Right lobe of liver (tissue), 6 donors: ENCODE measurements around the gene NKIRAS2. TPM values are rescaled to one million over a fixed set of nuclear protein-coding genes. Genes with fewer than 3 reads are reported as not detected.
A peak's percentile ranks its signal among the peaks of the same experiment; 100 is the strongest.

Source experiments
- ATAC-seq, 4 donors: fragments of 200-7000 bp; cut with Tn5 transposase; one replicate each; pipeline ENCODE4 v1.9.1; 2020; ENCODE audit warnings: mild to moderate bottlenecking in 4 of 4, moderate library complexity in 4 of 4
- DNase-seq, 3 donors: peaks; one replicate each; pipeline ENCODE4 v3.0.0-alpha.2; 2020
- H3K27ac ChIP-seq, 3 donors: fragments of 200-600 bp; one replicate each; pipeline ENCODE4 v1.8.0; 2022
- H3K27me3 ChIP-seq, 2 donors: fragments of 200-600 bp; one replicate each; pipeline ENCODE4 v1.8.0; 2022
- H3K36me3 ChIP-seq, 4 donors: fragments of 200-600 bp; sonication (generic) in 1 of 4; one replicate each; pipeline versions ENCODE4 v1.5.1 to v1.8.0; 2017 to 2022; ENCODE audit warnings: control low read depth in 1 of 4
- H3K4me1 ChIP-seq, 4 donors: fragments of 200-600 bp; sonication (generic) in 1 of 4; one replicate each; pipeline versions ENCODE4 v1.5.1 to v1.8.0; 2017 to 2022; ENCODE audit warnings: control low read depth in 1 of 4
- H3K4me3 ChIP-seq, 3 donors: fragments of 200-600 bp; one replicate each; pipeline ENCODE4 v1.8.0; 2022
- H3K9me3 ChIP-seq, 4 donors: fragments of 200-600 bp; sonication (generic) in 1 of 4; one replicate each; pipeline versions ENCODE4 v1.5.1 to v1.8.0; 2017 to 2022; ENCODE audit warnings: control low read depth in 1 of 4
- POLR2A ChIP-seq: fragments of 450-650 bp; IDR thresholded peaks from one replicate; pipeline ENCODE4 v1.6.1; 2017; ENCODE audit warnings: antibody characterized with exemption, mild to moderate bottlenecking
- WGBS: methylation state at CpG from one replicate; pipeline ENCODE4 v1.1.6; 2018; ENCODE audit warnings: low coverage, low lambda C conversion rate; ENCODE audit not compliant: insufficient coverage; ENCODE audit errors: missing lambda C conversion rate; 5-methylcytosine and 5-hydroxymethylcytosine counted together
- intact Hi-C, 2 donors: fragments of 100-400 bp; cut with DNase I; formaldehyde crosslinking; loops; one replicate each; pipeline versions ENCODE4 v1.11.2 to v1.14.1; 2022
- total RNA-seq, 6 experiments: library from RNA; depleted of rRNA in 2 of 6; stranded (reverse); fragments of >200 nt in 2 of 6; fragmentation: NEBNext Ultra II Directional in 3 of 6; extraction: Animal tissue kit (Norgen Biotek cat#: 25700) in 3 of 6; gene quantifications; one replicate each; pipeline versions ENCODE4 v1.1.0 to v1.2.4, GENCODE V29; 2016 to 2023
- TF ChIP-seq, protein P1 (sequence below), 4 donors: fragments of 200-600 bp in 3 of 4; fragments of 450-650 bp in 1 of 4; IDR thresholded peaks; one replicate each; pipeline versions ENCODE4 v1.5.1 to v1.8.0; 2016 to 2022; ENCODE audit warnings: antibody characterized with exemption in 4 of 4, mild to moderate bottlenecking in 2 of 4
- donor health status: DM: no; HTN: yes; CAD: no.
- donor health status: DM: no; HTN: no; CAD: no.
- donor health status: DM: no; HTN: no; CAD: no.
- donor health status: DM: no; HTN: yes; CAD: no.
- donor health status: DM: no; HTN: yes; CAD: no.

The NKIRAS2 gene
- total RNA-seq, 6 experiments from 2014 or later: 11.1 to 27.0 (median 12.3) TPM

GRCh38 chr17:42039794-42040763 is 20.2 kb downstream of the NKIRAS2 start:
- ATAC-seq: peak; percentile 46 to 86 (median 59)
- H3K9me3 ChIP-seq: no peaks in the 10 kb centered on the region
- peak overlapping the region in 1 of 3 donors; percentile 24 for H3K4me3 ChIP-seq
- H3K27me3 ChIP-seq: no peaks in the 10 kb centered on the region
- no peak overlapping the region for H3K27ac ChIP-seq
- 72% methylated on average over 11 of the region's 77 CpGs for WGBS
- TF ChIP-seq POLR2A: no peak
- TF ChIP-seq, protein P1, sequence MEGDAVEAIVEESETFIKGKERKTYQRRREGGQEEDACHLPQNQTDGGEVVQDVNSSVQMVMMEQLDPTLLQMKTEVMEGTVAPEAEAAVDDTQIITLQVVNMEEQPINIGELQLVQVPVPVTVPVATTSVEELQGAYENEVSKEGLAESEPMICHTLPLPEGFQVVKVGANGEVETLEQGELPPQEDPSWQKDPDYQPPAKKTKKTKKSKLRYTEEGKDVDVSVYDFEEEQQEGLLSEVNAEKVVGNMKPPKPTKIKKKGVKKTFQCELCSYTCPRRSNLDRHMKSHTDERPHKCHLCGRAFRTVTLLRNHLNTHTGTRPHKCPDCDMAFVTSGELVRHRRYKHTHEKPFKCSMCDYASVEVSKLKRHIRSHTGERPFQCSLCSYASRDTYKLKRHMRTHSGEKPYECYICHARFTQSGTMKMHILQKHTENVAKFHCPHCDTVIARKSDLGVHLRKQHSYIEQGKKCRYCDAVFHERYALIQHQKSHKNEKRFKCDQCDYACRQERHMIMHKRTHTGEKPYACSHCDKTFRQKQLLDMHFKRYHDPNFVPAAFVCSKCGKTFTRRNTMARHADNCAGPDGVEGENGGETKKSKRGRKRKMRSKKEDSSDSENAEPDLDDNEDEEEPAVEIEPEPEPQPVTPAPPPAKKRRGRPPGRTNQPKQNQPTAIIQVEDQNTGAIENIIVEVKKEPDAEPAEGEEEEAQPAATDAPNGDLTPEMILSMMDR (IDR thresholded peaks at IDR 0.05): no peak
- intact Hi-C loops: no loop called here
- DNase-seq: peak in 1 of 3 donors; percentile 80
- no peaks in the 10 kb centered on the region for H3K4me1 ChIP-seq
- H3K36me3 ChIP-seq: no peaks in the 10 kb centered on the region

DNA sequence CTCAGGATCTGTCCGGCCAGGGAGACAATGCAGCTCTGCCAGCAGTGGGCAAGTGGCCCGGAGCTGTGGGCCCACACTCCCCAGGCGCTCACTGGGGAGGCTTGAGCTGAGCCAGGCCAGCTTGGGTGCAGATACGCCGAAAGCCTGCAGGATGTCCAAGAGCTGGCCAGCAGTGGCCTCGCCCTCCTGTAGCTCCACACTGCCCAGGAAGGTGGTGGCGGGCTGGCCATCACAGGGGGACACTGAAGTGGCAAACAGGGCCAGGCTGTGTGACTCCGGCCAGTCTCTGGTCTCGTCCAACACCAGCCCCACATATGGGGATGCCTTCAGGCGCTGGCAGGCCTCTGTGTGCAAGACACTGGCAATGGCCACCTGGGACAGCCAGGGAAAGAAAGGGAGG is 20.9 kb downstream of the NKIRAS2 start:
- Histone ChIP-seq H3K9me3 (no peaks in the 10 kb centered on the region), H3K27me3 (no peaks in the 10 kb centered on the region), H3K27ac (no peak overlapping the region), H3K4me3 (no peak overlapping the region), H3K36me3 (no peaks in the 10 kb centered on the region), H3K4me1 (no peaks in the 10 kb centered on the region)
- TF ChIP-seq, protein P1 (IDR thresholded peaks at IDR 0.05): no peak
- no peak for TF ChIP-seq POLR2A
- 100% methylated on average over 1 of the region's 10 CpGs for WGBS
- intact Hi-C loops: no loop called here
- ATAC-seq (peak in 1 of 4 donors; percentile 18), DNase-seq (no peak)

- H3K27ac ChIP-seq: no peak overlapping the region
- no peaks in the 10 kb centered on the region for H3K9me3 ChIP-seq
- no peak overlapping the region for H3K4me3 ChIP-seq
- DNase-seq (no peak), ATAC-seq (no peak)
- intact Hi-C loops: no loop called here
- no peaks in the 10 kb centered on the region for H3K27me3 ChIP-seq
- no peaks in the 10 kb centered on the region for H3K4me1 ChIP-seq
- H3K36me3 ChIP-seq: no peaks in the 10 kb centered on the region
- TF ChIP-seq POLR2A: no peak
- TF ChIP-seq, protein P1 (IDR thresholded peaks at IDR 0.05): no peak
These were observed 21.7 kb downstream of the NKIRAS2 start for GRCh38 chr17:42041619-42042018.

DNA sequence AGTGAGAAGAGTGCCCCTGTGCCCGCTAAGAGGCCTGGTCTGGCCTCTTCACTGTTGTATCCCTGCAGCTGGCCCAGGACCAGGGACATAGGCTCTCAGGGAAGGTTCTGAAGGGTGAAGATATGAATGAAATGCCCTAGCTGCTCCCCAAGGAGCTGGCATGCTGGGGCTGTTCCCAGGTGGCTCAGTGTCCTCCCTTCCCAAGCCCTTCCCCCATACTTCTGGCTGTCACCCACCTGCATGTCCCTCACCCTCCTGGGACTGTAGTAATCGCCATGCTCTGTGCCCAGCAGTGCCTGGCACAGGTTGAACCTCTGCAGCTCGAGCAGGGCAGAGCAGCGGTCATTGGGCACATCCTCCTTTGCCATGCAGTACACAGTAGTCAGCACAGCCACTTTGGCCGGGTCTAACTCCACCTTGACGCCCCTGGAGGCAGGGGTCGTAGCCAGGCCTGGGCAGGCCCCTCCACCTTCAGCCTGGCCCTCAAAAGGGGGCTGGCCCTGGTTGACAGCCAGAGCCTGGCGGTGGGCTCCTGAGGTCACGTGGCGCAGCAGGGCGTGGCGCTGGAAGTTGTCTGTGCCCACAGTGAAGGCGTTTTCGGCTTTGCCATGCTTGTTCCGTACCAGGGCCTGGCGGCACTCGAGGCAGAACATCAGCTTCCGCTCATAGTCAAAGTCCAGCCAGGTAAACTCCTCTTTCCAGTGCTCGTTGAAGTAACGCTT is 22.9 kb downstream of the NKIRAS2 start:
- H3K27ac ChIP-seq: no peak overlapping the region
- whole genome bisulfite sequencing: 86% methylated on average over 2 of the region's 20 CpGs
- H3K4me3 ChIP-seq: no peak overlapping the region
- no peaks in the 10 kb centered on the region for H3K36me3 ChIP-seq
- no peaks in the 10 kb centered on the region for H3K9me3 ChIP-seq
- H3K27me3 ChIP-seq: no peaks in the 10 kb centered on the region
- DNase-seq: no peak
- H3K4me1 ChIP-seq: no peaks in the 10 kb centered on the region
- intact Hi-C loops: no loop called here
- TF ChIP-seq, protein P1 (IDR thresholded peaks at IDR 0.05): no peak
- no peak for TF ChIP-seq POLR2A
- ATAC-seq: no peak
